A549 (cell line): ENCODE measurements around the gene GALNT16.

Experiments
- CHD2 ChIP-seq: fragments of 150-350 bp; IDR thresholded peaks from 2 replicates; pipeline ENCODE4 v1.6.1; 2014; ENCODE audit warnings: low read length; ENCODE audit not compliant: partially characterized antibody
- EP300 ChIP-seq, 2 experiments: fragments of >200 bp; sonication (Bioruptor Twin); formaldehyde crosslinking; IDR thresholded peaks; 2 replicates in 1 of 2; 3 replicates in 1 of 2; pipeline ENCODE4 v1.6.1; 2016 to 2017
- ESRRA ChIP-seq: fragments of 150-350 bp; IDR thresholded peaks from 2 replicates; pipeline ENCODE4 v1.6.1; 2014; ENCODE audit warnings: mild to moderate bottlenecking, low read length, borderline replicate concordance
- GATA3 ChIP-seq: IDR thresholded peaks from 2 replicates; pipeline ENCODE4 v1.6.1; 2012; ENCODE audit warnings: borderline replicate concordance
- KDM5A ChIP-seq: fragments of 200-600 bp; sonication (generic); IDR thresholded peaks from 2 replicates; pipeline ENCODE4 v1.6.1; 2016; ENCODE audit warnings: antibody characterized with exemption, mild to moderate bottlenecking
- MYC ChIP-seq: IDR thresholded peaks from 2 replicates; pipeline ENCODE4 v1.6.1; 2012; ENCODE audit warnings: mild to moderate bottlenecking, inconsistent platforms, low read length, improper control_type of control experiment, borderline replicate concordance
- POLR2A ChIP-seq: IDR thresholded peaks from 2 replicates; pipeline ENCODE4 v1.6.1; 2012; ENCODE audit warnings: mild to moderate bottlenecking, low read length
- RAD21 ChIP-seq, 2 experiments: fragments of >200 bp in 1 of 2; sonication (Bioruptor Twin) in 1 of 2; formaldehyde crosslinking in 1 of 2; IDR thresholded peaks in 1 of 2; conservative IDR thresholded peaks in 1 of 2; 2 replicates in 1 of 2; 3 replicates in 1 of 2; pipeline ENCODE4 v1.6.1; 2012 to 2018; ENCODE audit warnings: inconsistent platforms in 1 of 2
- RFX5 ChIP-seq: fragments of 450-650 bp; IDR thresholded peaks from 2 replicates; pipeline ENCODE4 v1.7.1; 2014; ENCODE audit warnings: antibody characterized with exemption, mild to moderate bottlenecking, moderate library complexity
- ZNF302 ChIP-seq: fragments of 250-450 bp; sonication (Bioruptor Pico); IDR thresholded peaks from 2 replicates; pipeline ENCODE4 v1.9.0; 2021; ENCODE audit warnings: inconsistent platforms, mild to moderate bottlenecking, moderate library complexity
- TF ChIP-seq, protein P1 (sequence below): IDR thresholded peaks from 2 replicates; pipeline ENCODE4 v1.6.1; 2012
- TF ChIP-seq, protein P2 (sequence below): fragments of >200 bp; sonication (Bioruptor Twin); formaldehyde crosslinking; IDR thresholded peaks from 3 replicates; pipeline ENCODE4 v1.5.1; 2016
- TF ChIP-seq, protein P3 (sequence below): fragments of 200-600 bp; sonication (generic); IDR thresholded peaks from 2 replicates; pipeline ENCODE4 v1.6.1; 2016; ENCODE audit warnings: antibody characterized with exemption, mild to moderate bottlenecking, moderate library complexity
- TF ChIP-seq, protein P4 (sequence below): fragments of 150-350 bp; IDR thresholded peaks from 2 replicates; pipeline ENCODE4 v1.6.1; 2014; ENCODE audit warnings: low read depth, mild to moderate bottlenecking, low read length

DNA sequence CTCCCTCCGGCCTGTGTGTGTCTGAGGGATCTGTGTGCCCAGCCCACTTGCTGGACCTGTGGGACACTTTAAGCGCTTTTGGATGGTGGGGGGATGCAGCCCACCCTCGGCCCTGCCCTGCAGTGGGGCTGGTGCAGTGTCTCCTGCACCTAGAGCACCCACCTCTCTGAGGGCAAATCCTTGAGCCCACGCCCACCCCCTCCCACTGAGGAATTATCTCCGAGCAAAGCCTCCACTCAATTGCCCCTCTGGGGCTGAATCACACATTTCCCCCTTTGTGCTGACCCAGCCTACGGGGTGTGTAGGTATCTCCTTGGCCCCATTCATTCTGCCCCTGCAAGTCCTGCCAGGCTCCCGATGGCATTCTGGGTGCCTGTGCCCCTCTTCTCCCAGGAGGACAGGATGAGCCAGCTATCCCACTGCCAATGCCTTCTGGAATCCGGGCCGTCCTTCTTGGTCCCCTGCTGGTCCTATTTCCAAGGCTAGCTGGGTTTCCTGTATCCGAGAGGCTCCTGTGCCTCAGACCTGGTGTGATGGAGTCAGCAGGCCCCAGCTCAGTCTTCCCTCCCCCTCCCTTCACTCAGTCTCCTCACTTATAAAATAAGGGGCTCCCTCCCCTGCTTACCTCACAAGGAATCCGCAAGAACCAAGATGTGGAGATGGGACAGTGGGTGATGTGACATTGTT is 89.3 kb downstream of the GALNT16 start:
- no peak for TF ChIP-seq RFX5
- TF ChIP-seq, protein P1, sequence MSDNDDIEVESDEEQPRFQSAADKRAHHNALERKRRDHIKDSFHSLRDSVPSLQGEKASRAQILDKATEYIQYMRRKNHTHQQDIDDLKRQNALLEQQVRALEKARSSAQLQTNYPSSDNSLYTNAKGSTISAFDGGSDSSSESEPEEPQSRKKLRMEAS = no peak
- no peak for TF ChIP-seq RAD21 (conservative IDR thresholded peaks at IDR 0.05 in 1 of 2, IDR thresholded peaks at IDR 0.05 in 1 of 2)
- TF ChIP-seq, protein P2, sequence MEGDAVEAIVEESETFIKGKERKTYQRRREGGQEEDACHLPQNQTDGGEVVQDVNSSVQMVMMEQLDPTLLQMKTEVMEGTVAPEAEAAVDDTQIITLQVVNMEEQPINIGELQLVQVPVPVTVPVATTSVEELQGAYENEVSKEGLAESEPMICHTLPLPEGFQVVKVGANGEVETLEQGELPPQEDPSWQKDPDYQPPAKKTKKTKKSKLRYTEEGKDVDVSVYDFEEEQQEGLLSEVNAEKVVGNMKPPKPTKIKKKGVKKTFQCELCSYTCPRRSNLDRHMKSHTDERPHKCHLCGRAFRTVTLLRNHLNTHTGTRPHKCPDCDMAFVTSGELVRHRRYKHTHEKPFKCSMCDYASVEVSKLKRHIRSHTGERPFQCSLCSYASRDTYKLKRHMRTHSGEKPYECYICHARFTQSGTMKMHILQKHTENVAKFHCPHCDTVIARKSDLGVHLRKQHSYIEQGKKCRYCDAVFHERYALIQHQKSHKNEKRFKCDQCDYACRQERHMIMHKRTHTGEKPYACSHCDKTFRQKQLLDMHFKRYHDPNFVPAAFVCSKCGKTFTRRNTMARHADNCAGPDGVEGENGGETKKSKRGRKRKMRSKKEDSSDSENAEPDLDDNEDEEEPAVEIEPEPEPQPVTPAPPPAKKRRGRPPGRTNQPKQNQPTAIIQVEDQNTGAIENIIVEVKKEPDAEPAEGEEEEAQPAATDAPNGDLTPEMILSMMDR = no peak
- TF ChIP-seq CHD2 = no peak
- TF ChIP-seq POLR2A = no peak
- TF ChIP-seq ZNF302 (CRISPR knock-in tag) = no peak
- TF ChIP-seq, protein P3, sequence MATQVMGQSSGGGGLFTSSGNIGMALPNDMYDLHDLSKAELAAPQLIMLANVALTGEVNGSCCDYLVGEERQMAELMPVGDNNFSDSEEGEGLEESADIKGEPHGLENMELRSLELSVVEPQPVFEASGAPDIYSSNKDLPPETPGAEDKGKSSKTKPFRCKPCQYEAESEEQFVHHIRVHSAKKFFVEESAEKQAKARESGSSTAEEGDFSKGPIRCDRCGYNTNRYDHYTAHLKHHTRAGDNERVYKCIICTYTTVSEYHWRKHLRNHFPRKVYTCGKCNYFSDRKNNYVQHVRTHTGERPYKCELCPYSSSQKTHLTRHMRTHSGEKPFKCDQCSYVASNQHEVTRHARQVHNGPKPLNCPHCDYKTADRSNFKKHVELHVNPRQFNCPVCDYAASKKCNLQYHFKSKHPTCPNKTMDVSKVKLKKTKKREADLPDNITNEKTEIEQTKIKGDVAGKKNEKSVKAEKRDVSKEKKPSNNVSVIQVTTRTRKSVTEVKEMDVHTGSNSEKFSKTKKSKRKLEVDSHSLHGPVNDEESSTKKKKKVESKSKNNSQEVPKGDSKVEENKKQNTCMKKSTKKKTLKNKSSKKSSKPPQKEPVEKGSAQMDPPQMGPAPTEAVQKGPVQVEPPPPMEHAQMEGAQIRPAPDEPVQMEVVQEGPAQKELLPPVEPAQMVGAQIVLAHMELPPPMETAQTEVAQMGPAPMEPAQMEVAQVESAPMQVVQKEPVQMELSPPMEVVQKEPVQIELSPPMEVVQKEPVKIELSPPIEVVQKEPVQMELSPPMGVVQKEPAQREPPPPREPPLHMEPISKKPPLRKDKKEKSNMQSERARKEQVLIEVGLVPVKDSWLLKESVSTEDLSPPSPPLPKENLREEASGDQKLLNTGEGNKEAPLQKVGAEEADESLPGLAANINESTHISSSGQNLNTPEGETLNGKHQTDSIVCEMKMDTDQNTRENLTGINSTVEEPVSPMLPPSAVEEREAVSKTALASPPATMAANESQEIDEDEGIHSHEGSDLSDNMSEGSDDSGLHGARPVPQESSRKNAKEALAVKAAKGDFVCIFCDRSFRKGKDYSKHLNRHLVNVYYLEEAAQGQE = no peak
- TF ChIP-seq KDM5A = no peak
- TF ChIP-seq GATA3 = no peak
- TF ChIP-seq ESRRA = no peak
- TF ChIP-seq EP300 (IDR thresholded peaks at IDR 0.05) = no peak
- TF ChIP-seq, protein P4, sequence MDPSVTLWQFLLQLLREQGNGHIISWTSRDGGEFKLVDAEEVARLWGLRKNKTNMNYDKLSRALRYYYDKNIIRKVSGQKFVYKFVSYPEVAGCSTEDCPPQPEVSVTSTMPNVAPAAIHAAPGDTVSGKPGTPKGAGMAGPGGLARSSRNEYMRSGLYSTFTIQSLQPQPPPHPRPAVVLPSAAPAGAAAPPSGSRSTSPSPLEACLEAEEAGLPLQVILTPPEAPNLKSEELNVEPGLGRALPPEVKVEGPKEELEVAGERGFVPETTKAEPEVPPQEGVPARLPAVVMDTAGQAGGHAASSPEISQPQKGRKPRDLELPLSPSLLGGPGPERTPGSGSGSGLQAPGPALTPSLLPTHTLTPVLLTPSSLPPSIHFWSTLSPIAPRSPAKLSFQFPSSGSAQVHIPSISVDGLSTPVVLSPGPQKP = no peak
- TF ChIP-seq MYC = no peak
